Stimulated activated naive CD8-positive, alpha-beta T cell treated with anti-CD3 and anti-CD28 coated beads, Interleukin-15, Interleukin-2, amounts not matched to agents 100 ng/mL and 50 ng/mL, for 24 hours (primary cell): ENCODE results near the gene TRABD2A.
"Not testable (repeated sequence)": the region's sequence is repeated elsewhere in the genome, so short reads cannot be mapped to it uniquely, and the experiment has no call there.

ENCODE experiments used
- H3K27ac Mint-ChIP-seq: one replicate; pipeline ENCODE4 v1.8.0; 2021; ENCODE audit warnings: mild to moderate bottlenecking, mixed read lengths
- H3K27me3 Mint-ChIP-seq: one replicate; pipeline ENCODE4 v1.8.0; 2021; ENCODE audit warnings: mixed read lengths
- H3K36me3 Mint-ChIP-seq: one replicate; pipeline ENCODE4 v1.8.0; 2021; ENCODE audit warnings: low read depth, mixed read lengths
- H3K4me1 Mint-ChIP-seq: one replicate; pipeline ENCODE4 v1.8.0; 2021; ENCODE audit warnings: low read depth, mixed read lengths
- H3K4me3 Mint-ChIP-seq: one replicate; pipeline ENCODE4 v1.8.0; 2021; ENCODE audit warnings: mild to moderate bottlenecking, mixed read lengths
- H3K9me3 Mint-ChIP-seq: one replicate; pipeline ENCODE4 v1.8.0; 2021; ENCODE audit warnings: mixed read lengths

TRABD2A gene

GRCh38 chr2:84880645-84881521 lies at the start of gene TRABD2A:
Gene TRABD2A, minus strand, starts transcription at chr2:84881084. Its CDS starts 45 bp downstream, at chr2:84881039.
- Mint-ChIP-seq H3K36me3 (peaks cover 3% of the 10 kb centered on the region), H3K4me3 (peak within 1 kb of the TSS; percentile 98), H3K27me3 (no peaks in the 10 kb centered on the region), H3K9me3 (no peaks in the 10 kb centered on the region), H3K27ac (peak within 1 kb of the TSS; percentile 98), H3K4me1 (peaks cover 57% of the 10 kb centered on the region)

GRCh38 chr2:84927275-84927627 lies 46.4 kb upstream of the TRABD2A start:
- H3K27ac Mint-ChIP-seq, result peak overlapping the region; percentile 96
- H3K4me3 Mint-ChIP-seq, result peak overlapping the region; percentile 95
- no peaks in the 10 kb centered on the region for H3K9me3 Mint-ChIP-seq
- H3K27me3 Mint-ChIP-seq, result no peaks in the 10 kb centered on the region
- peaks cover 66% of the 10 kb centered on the region for H3K4me1 Mint-ChIP-seq
- no peaks in the 10 kb centered on the region for H3K36me3 Mint-ChIP-seq

DNA sequence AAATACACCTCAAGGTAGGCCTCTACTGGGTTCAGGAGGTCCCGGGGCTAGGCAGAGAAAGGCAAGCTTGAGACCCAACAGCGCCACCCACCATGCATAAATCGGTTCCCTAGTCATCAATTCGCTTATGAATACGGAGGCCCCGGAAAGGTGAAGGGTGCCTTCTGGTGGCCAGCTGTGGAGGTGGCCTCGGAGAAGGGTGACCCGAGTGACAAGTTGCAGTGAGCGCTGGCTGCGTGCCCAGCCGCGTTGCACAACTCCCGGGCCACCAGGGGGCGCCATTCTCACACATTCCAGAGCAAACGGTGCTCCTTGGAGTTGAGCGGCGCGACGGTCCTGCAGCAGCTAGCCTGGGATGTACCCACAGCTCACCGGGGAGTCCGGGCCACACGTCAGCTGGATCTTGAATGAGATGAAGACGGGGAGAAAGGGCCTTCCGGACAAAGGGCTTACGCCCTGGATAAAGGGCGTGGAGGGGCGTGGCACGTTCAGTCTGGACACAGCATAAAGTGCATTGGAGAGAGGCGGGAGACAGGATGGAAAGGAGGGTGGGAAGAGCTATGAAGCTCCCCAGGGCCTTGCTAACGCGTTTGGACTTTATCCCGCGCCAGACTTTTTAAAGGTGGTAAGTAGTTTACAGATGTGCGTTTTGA lies 45.0 kb upstream of the TRABD2A start:
- H3K36me3 Mint-ChIP-seq, result no peaks in the 10 kb centered on the region
- no peaks in the 10 kb centered on the region for H3K27me3 Mint-ChIP-seq
- H3K27ac Mint-ChIP-seq, result peak overlapping the region; percentile 96
- no peaks in the 10 kb centered on the region for H3K9me3 Mint-ChIP-seq
- H3K4me1 Mint-ChIP-seq, result peaks cover 56% of the 10 kb centered on the region
- peak overlapping the region; percentile 95 for H3K4me3 Mint-ChIP-seq

- Mint-ChIP-seq H3K36me3 (no peaks in the 10 kb centered on the region), H3K27ac (peak overlapping the region; percentile 96), H3K27me3 (no peaks in the 10 kb centered on the region), H3K4me3 (peak overlapping the region; percentile 95), H3K4me1 (peaks cover 54% of the 10 kb centered on the region), H3K9me3 (no peaks in the 10 kb centered on the region)
These were observed 44.4 kb upstream of the TRABD2A start for GRCh38 chr2:84925336-84925723.

GRCh38 chr2:84924173-84925106 lies 43.6 kb upstream of the TRABD2A start:
- H3K4me3 Mint-ChIP-seq, result peak overlapping the region; percentile 95
- H3K36me3 Mint-ChIP-seq, result no peaks in the 10 kb centered on the region
- peak overlapping the region; percentile 94 for H3K27ac Mint-ChIP-seq
- H3K9me3 Mint-ChIP-seq, result no peaks in the 10 kb centered on the region
- H3K4me1 Mint-ChIP-seq, result peaks cover 58% of the 10 kb centered on the region
- no peaks in the 10 kb centered on the region for H3K27me3 Mint-ChIP-seq

GRCh38 chr2:84923009-84923408 lies 42.1 kb upstream of the TRABD2A start:
- Mint-ChIP-seq H3K27me3 (no peaks in the 10 kb centered on the region), H3K4me1 (peaks cover 73% of the 10 kb centered on the region), H3K36me3 (no peaks in the 10 kb centered on the region), H3K27ac (peak overlapping the region; percentile 36), H3K9me3 (no peaks in the 10 kb centered on the region), H3K4me3 (no peak overlapping the region)

GRCh38 chr2:84919885-84920580 lies 39.1 kb upstream of the TRABD2A start:
- no peaks in the 10 kb centered on the region for H3K9me3 Mint-ChIP-seq
- H3K4me1 Mint-ChIP-seq, result peaks cover 62% of the 10 kb centered on the region
- no peaks in the 10 kb centered on the region for H3K36me3 Mint-ChIP-seq
- H3K27me3 Mint-ChIP-seq, result no peaks in the 10 kb centered on the region
- H3K4me3 Mint-ChIP-seq, result peak overlapping the region; percentile 57
- H3K27ac Mint-ChIP-seq, result peak overlapping the region; percentile 77

- H3K27me3 Mint-ChIP-seq, result no peaks in the 10 kb centered on the region
- H3K27ac Mint-ChIP-seq, result peak overlapping the region; percentile 74
- no peaks in the 10 kb centered on the region for H3K36me3 Mint-ChIP-seq
- H3K4me1 Mint-ChIP-seq, result peaks cover 51% of the 10 kb centered on the region
- H3K4me3 Mint-ChIP-seq, result peak overlapping the region; percentile 12
- H3K9me3 Mint-ChIP-seq, result no peaks in the 10 kb centered on the region
These were observed 37.5 kb upstream of the TRABD2A start for GRCh38 chr2:84918430-84918829.

GRCh38 chr2:84917821-84918220 lies 36.9 kb upstream of the TRABD2A start:
- not testable (repeated sequence) for H3K36me3 Mint-ChIP-seq, H3K27me3 Mint-ChIP-seq, H3K4me3 Mint-ChIP-seq, H3K9me3 Mint-ChIP-seq
- H3K4me1 Mint-ChIP-seq, result peaks cover 47% of the 10 kb centered on the region
- peak overlapping the region; percentile 74 for H3K27ac Mint-ChIP-seq

- H3K36me3 Mint-ChIP-seq, H3K27me3 Mint-ChIP-seq, H3K4me3 Mint-ChIP-seq, H3K9me3 Mint-ChIP-seq, H3K27ac Mint-ChIP-seq: not testable (repeated sequence)
- peaks cover 51% of the 10 kb centered on the region for H3K4me1 Mint-ChIP-seq
These were observed 34.8 kb upstream of the TRABD2A start for GRCh38 chr2:84915675-84916074.

DNA sequence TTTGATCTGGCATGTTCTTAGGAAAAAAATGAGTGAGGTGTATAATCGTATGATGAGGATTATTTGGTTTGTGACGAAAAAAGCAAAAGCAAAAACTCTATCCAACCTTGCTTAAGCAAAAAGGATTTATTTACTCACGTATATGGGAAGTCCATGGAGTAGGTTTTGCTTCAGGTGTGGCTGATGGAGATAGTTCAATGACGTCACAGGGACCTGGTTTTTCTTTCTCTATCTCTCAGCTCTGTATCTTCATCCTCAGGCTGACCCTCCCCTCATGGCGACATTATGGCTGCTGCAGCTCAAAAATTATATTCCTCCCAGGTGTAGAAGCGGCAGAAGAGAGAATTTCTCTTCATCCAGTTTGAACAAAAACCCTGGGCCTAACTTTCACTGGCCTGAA lies 33.5 kb upstream of the TRABD2A start:
- no peak overlapping the region for H3K27ac Mint-ChIP-seq
- H3K4me1 Mint-ChIP-seq, result peaks cover 47% of the 10 kb centered on the region
- peaks cover 8% of the 10 kb centered on the region for H3K9me3 Mint-ChIP-seq
- H3K4me3 Mint-ChIP-seq, result no peak overlapping the region
- H3K36me3 Mint-ChIP-seq, result peaks cover 9% of the 10 kb centered on the region
- no peaks in the 10 kb centered on the region for H3K27me3 Mint-ChIP-seq

- Mint-ChIP-seq H3K4me3 (no peak overlapping the region), H3K36me3 (peaks cover 22% of the 10 kb centered on the region), H3K27ac (no peak overlapping the region), H3K9me3 (peaks cover 11% of the 10 kb centered on the region), H3K27me3 (no peaks in the 10 kb centered on the region), H3K4me1 (peaks cover 47% of the 10 kb centered on the region)
These were observed 32.1 kb upstream of the TRABD2A start for GRCh38 chr2:84912984-84913383.

DNA sequence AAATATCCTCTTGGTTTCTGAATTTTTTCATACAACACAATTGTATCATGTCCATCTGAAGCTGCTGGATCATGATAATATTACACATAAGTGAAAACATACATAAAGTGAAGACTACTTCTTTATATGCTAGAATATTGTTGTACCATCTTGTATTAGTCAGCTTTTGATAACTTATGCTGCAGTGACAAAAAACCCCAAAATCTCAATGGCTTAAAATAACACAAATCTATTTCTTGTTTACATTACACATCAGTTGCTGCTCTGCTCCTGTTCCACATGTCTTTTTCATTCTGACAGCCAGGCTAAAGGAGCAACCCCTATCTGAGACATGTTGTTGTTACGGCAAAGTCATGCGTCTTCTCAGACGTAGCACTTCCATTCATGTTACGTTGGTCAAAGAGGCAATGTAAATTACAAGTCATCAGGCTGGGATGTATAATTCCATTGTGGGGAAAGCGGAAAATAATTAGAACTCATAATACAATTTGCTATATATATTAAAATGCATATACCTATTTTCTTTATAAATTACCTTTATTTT lies 30.3 kb upstream of the TRABD2A start:
- no peak overlapping the region for H3K4me3 Mint-ChIP-seq
- peaks cover 49% of the 10 kb centered on the region for H3K4me1 Mint-ChIP-seq
- peaks cover 39% of the 10 kb centered on the region for H3K36me3 Mint-ChIP-seq
- no peaks in the 10 kb centered on the region for H3K27me3 Mint-ChIP-seq
- H3K27ac Mint-ChIP-seq, result no peak overlapping the region
- H3K9me3 Mint-ChIP-seq, result peaks cover 11% of the 10 kb centered on the region
